GM21528 (cell line): ENCODE results near the gene TMBIM6.

Source experiments
- ATAC-seq: cut with Tn5 transposase; IDR thresholded peaks from one replicate; pipeline ENCODE4 v1.9.1; 2021; ENCODE audit warnings: mild to moderate bottlenecking, moderate library complexity; ENCODE audit not compliant: unreplicated experiment, low FRiP score

The TMBIM6 gene

DNA sequence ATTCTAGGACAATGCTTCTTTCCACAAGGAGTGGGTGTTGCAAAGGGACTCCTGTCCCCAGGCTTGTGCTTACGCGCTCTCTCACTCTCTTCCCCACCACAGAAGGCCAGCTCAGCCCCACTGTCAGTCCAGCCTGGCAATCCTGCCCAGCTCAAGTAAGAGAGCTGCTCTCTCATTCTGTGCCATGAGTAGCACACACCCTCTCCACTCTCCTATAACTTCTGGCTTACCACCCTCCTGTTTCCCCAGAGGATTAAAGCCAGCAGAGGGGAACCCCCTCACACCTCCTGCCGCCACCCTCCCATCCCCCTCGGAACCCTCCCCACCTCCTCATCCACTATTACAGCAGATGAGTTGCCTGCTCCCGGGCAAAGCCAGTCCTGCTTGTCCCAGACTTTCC lies 69.8 kb downstream of the TMBIM6 start:
- ATAC-seq = no peak

DNA sequence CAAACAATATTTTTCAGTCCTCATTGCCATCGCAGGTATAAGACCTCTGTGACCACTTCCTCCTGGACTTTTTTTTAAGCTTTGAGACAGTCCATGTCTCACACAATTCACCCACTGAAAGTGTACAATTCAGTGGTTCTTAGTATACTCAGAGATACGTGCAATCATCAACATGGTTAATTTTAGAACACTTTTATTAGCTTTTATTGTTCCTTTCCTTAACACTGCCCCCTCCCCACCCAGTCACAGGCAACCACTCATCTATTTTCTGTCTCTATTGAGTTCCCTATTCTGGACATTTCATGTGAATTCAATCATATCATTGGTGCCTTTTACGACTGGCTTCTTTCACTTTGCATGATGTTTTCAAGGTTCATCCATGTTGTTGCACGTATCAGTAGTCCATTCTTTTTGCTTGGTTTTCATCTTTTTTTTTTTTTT lies 70.6 kb downstream of the TMBIM6 start:
- ATAC-seq = no peak

DNA sequence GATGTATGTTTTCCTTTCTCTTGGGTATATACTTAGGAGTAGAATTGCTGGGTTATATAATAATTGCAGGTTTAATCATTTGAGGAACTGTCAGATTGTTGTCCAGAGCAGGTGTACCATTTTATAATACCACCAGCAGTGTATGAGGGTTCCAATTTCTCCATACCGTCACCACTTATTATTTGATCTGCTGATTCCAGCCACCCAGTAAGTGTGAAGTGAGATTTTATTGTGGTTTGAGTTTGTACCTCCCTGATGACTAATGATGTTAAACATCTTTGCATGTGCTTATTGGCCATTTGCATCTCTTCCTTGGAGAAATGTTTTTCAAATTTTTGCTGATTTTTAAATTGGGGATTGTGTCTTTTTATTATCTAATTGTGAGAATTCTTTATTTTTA lies 71.8 kb downstream of the TMBIM6 start:
- ATAC-seq = no peak
